Gastroesophageal sphincter (tissue), 4 donors: ENCODE measurements around the gene N4BP2. TPM values are rescaled to one million over a fixed set of nuclear protein-coding genes. Genes with fewer than 3 reads are reported as not detected.

Experiments used
- ATAC-seq: fragments of 150-250 bp; one replicate; pipeline ENCODE4 v1.9.1; 2016; ENCODE audit warnings: mild to moderate bottlenecking, moderate library complexity
- H3K27ac ChIP-seq, 4 donors: fragments of 200-600 bp; sonication (generic) in 3 of 4; 1 replicate in 3 of 4; 2 replicates in 1 of 4; pipeline ENCODE4 v1.5.1; 2016 to 2019
- H3K27me3 ChIP-seq: fragments of 200-600 bp; sonication (generic); one replicate; pipeline ENCODE4 v1.5.1; 2019
- H3K36me3 ChIP-seq, 2 donors: fragments of 200-600 bp; sonication (generic); one replicate each; pipeline ENCODE4 v1.5.1; 2019; ENCODE audit warnings: control low read depth in 1 of 2
- H3K4me1 ChIP-seq, 3 donors: fragments of 200-600 bp; sonication (generic); 1 replicate in 2 of 3; 2 replicates in 1 of 3; pipeline ENCODE4 v1.5.1; 2016 to 2019; ENCODE audit warnings: control low read depth in 2 of 3
- H3K4me3 ChIP-seq, 2 donors: fragments of 200-600 bp; sonication (generic); one replicate each; pipeline ENCODE4 v1.5.1; 2019; ENCODE audit warnings: mild to moderate bottlenecking in 1 of 2, moderate library complexity in 1 of 2
- H3K9me3 ChIP-seq, 3 donors: fragments of 200-600 bp; sonication (generic); one replicate each; pipeline ENCODE4 v1.5.1; 2017 to 2019; ENCODE audit warnings: control low read depth in 2 of 3
- EP300 ChIP-seq: sonication (generic); formaldehyde crosslinking; IDR thresholded peaks from one replicate; pipeline ENCODE4 v1.6.1; 2017; ENCODE audit warnings: antibody characterized with exemption, mild to moderate bottlenecking
- POLR2A ChIP-seq, 2 donors: fragments of 450-650 bp; IDR thresholded peaks; one replicate each; pipeline ENCODE4 v1.6.1; 2017; ENCODE audit warnings: antibody characterized with exemption in 2 of 2, mild to moderate bottlenecking in 2 of 2, moderate library complexity in 1 of 2
- POLR2AphosphoS5 ChIP-seq: sonication (generic); formaldehyde crosslinking; IDR thresholded peaks from one replicate; pipeline ENCODE4 v1.6.1; 2017; ENCODE audit warnings: antibody characterized with exemption
- WGBS, 2 donors: methylation state at CpG; one replicate each; pipeline ENCODE4 v1.1.5; 2018; ENCODE audit warnings: low coverage in 1 of 2; 5-methylcytosine and 5-hydroxymethylcytosine counted together
- total RNA-seq, 4 donors: library from RNA; depleted of rRNA; stranded (reverse); fragments of >200 nt; gene quantifications; one replicate each; pipeline ENCODE4 v1.1.0, GENCODE V29; 2016
- TF ChIP-seq, protein P1 (sequence below), 4 experiments: fragments of 200-600 bp in 2 of 4; fragments of 450-650 bp in 2 of 4; sonication (generic) in 1 of 4; IDR thresholded peaks; one replicate each; pipeline ENCODE4 v1.5.1; 2017 to 2019; ENCODE audit warnings: antibody characterized with exemption in 4 of 4, mild to moderate bottlenecking in 2 of 4, moderate library complexity in 2 of 4

The N4BP2 gene
- total RNA-seq, 4 donors from 2014 or later, result 5.3 to 14.5 (median 7.3) TPM

GRCh38 chr4:40165916-40166315 is 109.3 kb downstream of the N4BP2 start:
- TF ChIP-seq EP300 (no peak), POLR2AphosphoS5 (no peak), POLR2A (IDR thresholded peaks at IDR 0.05) (no peak)
- TF ChIP-seq, protein P1, sequence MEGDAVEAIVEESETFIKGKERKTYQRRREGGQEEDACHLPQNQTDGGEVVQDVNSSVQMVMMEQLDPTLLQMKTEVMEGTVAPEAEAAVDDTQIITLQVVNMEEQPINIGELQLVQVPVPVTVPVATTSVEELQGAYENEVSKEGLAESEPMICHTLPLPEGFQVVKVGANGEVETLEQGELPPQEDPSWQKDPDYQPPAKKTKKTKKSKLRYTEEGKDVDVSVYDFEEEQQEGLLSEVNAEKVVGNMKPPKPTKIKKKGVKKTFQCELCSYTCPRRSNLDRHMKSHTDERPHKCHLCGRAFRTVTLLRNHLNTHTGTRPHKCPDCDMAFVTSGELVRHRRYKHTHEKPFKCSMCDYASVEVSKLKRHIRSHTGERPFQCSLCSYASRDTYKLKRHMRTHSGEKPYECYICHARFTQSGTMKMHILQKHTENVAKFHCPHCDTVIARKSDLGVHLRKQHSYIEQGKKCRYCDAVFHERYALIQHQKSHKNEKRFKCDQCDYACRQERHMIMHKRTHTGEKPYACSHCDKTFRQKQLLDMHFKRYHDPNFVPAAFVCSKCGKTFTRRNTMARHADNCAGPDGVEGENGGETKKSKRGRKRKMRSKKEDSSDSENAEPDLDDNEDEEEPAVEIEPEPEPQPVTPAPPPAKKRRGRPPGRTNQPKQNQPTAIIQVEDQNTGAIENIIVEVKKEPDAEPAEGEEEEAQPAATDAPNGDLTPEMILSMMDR (IDR thresholded peaks at IDR 0.05), result no peak
- no peaks in the 10 kb centered on the region for H3K4me1 ChIP-seq
- H3K27ac ChIP-seq, result no peak overlapping the region
- ATAC-seq, result no peak
- peaks cover 0 to 18% of the 10 kb centered on the region in 2 donors for H3K36me3 ChIP-seq
- no peaks in the 10 kb centered on the region for H3K27me3 ChIP-seq
- H3K4me3 ChIP-seq, result no peak overlapping the region
- H3K9me3 ChIP-seq, result peaks cover 0 to 25% (median 0%) of the 10 kb centered on the region in 3 donors
- 91 to 100% methylated on average over 1 of the region's 1 CpG for WGBS, 2 donors

DNA sequence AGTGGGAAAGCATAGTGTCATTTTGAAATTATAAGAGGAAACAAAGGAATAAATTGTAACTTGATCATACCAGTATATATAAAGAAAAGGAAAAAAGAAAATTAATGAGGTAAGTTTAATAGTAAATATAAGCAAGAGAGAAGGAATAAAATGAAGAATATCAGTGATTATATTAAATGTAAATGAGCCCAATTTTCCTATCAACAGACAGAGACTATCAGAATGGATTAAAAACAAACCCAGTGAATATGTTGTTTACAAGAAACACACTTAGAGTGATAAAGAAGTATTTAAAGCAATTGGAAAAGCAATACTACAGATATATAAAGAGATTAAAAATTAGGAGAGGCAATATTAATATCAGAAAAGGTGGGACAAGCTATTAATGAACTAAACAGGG is 111.4 kb downstream of the N4BP2 start:
- ATAC-seq, result no peak
- no peak overlapping the region for H3K4me3 ChIP-seq
- H3K9me3 ChIP-seq, result peaks cover 0 to 25% (median 0%) of the 10 kb centered on the region in 3 donors
- no peaks in the 10 kb centered on the region for H3K27me3 ChIP-seq
- H3K36me3 ChIP-seq, result peaks cover 0 to 2% of the 10 kb centered on the region in 2 donors
- H3K27ac ChIP-seq, result no peak overlapping the region
- TF ChIP-seq POLR2AphosphoS5, result no peak
- no peak for TF ChIP-seq POLR2A (IDR thresholded peaks at IDR 0.05)
- TF ChIP-seq EP300, result no peak
- TF ChIP-seq, protein P1 (IDR thresholded peaks at IDR 0.05), result no peak
- H3K4me1 ChIP-seq, result no peaks in the 10 kb centered on the region

- TF ChIP-seq POLR2AphosphoS5 (no peak), POLR2A (IDR thresholded peaks at IDR 0.05) (no peak), EP300 (no peak)
- TF ChIP-seq, protein P1 (IDR thresholded peaks at IDR 0.05), result no peak
- H3K27me3 ChIP-seq, result peaks cover 8% of the 10 kb centered on the region
- H3K4me3 ChIP-seq, result no peak overlapping the region
- H3K9me3 ChIP-seq, result peaks cover 0 to 25% (median 0%) of the 10 kb centered on the region in 3 donors
- H3K36me3 ChIP-seq, result no peaks in the 10 kb centered on the region
- no peaks in the 10 kb centered on the region for H3K4me1 ChIP-seq
- no peak for ATAC-seq
- H3K27ac ChIP-seq, result no peak overlapping the region
Measured at GRCh38 chr4:40170588-40170987, 113.9 kb downstream of the N4BP2 start.

GRCh38 chr4:40173470-40173875 is 116.8 kb downstream of the N4BP2 start:
- Histone ChIP-seq H3K27me3 (peaks cover 21% of the 10 kb centered on the region), H3K27ac (no peak overlapping the region), H3K4me1 (no peaks in the 10 kb centered on the region), H3K36me3 (no peaks in the 10 kb centered on the region), H3K4me3 (no peak overlapping the region), H3K9me3 (peaks cover 0 to 6% (median 0%) of the 10 kb centered on the region in 3 donors)
- TF ChIP-seq POLR2A (IDR thresholded peaks at IDR 0.05) (no peak), EP300 (no peak), POLR2AphosphoS5 (no peak)
- TF ChIP-seq, protein P1 (IDR thresholded peaks at IDR 0.05), result no peak
- 28 to 57% methylated on average over 4 of the region's 4 CpGs for WGBS, 2 donors
- no peak for ATAC-seq

DNA sequence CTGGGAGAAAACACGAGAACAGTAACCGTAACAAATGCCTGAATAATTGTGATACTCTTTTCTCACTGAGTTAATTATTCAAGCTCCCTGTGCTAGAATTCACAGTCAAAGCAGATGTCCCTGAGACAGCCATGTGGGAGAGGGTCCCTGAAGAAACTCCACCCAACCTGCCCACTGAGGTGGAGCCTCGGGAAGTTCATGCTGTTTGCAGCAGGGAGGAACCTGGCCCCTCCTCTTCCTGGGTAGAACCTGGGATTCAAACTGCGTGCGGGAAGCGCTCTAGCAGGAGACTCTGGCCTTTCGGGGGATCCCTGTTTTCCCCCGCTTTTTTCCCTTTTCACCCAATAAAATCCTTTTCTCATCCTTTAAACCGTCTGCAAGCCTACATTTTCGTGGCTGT is 120.0 kb downstream of the N4BP2 start:
- no peak for ATAC-seq
- Histone ChIP-seq H3K9me3 (no peaks in the 10 kb centered on the region), H3K4me3 (no peak overlapping the region), H3K27ac (no peak overlapping the region), H3K36me3 (no peaks in the 10 kb centered on the region), H3K27me3 (peaks cover 25% of the 10 kb centered on the region), H3K4me1 (no peaks in the 10 kb centered on the region)
- TF ChIP-seq POLR2AphosphoS5 (no peak), EP300 (no peak), POLR2A (IDR thresholded peaks at IDR 0.05) (no peak)
- TF ChIP-seq, protein P1 (IDR thresholded peaks at IDR 0.05), result no peak
- WGBS, 2 donors, result 38 to 45% methylated on average over 4 to 10 of the region's 10 CpGs
